ENCODE results near the gene CYP3A5.

- TF ChIP-seq CTCF (IDR thresholded peaks at IDR 0.05) = no peak
- no peak for TF ChIP-seq ZFX (IDR thresholded peaks at IDR 0.05; ENCODE audit: borderline replicate concordance)
These were observed 14.3 kb downstream of the CYP3A5 start for GRCh38 chr7:99665312-99666012.

Measured in 22Rv1 (cell line).